NCI-H2081 (cell line): ENCODE results near the gene TTC14.
"Not testable (repeated sequence)": the region's sequence is repeated elsewhere in the genome, so short reads cannot be mapped to it uniquely, and the experiment has no call there.

Source experiments
- DNase-seq, 2 experiments: peaks; one replicate each; lab custom pipeline; 2025; lab: John Stamatoyannopoulos, UW

TTC14 gene

DNA sequence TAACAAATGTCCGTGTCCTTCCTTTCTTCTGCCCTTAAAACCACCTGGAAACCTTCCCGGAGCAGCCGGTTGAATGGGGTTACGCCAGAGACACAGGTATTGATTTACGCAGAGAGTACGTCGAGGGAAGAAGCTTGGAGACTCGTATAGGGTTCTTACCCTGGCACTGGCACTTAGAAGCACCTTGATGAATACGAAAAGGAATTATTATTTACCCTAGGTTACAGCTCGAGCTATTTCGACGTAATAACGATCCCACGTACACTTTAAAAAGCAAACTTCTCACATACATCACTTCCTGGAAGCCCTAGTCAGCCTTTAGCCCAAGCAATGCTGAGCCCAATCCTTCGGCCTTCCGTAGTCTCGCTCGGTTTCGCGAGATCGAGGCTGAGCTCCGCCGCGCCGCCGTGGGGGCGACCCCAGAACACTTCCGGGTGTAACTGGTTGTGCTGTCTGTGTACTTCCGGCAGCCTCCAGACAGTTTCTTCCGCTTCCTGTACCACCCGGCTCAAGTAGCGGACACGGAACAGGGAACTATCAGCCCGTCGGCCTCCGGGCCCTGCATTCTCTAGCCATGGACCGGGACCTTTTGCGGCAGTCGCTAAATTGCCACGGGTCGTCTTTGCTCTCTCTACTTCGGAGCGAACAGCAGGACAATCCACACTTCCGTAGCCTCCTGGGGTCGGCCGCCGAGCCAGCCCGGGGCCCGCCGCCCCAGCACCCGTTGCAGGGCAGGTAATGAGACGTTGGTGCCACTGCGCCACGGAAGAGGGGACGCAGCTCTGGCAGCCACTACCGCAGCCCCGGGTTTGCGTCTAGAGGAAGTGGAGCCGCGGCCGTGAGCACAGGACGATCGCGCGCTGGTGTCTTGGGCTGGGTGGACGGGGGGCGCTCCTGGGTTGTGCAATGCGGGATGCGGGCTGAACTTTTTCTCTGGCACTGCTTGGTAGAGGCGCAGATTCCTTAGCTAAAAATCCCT, at the start of gene TTC14:
Gene TTC14, plus strand, starts transcription at position 476 of the 979 bp plus-strand sequence. Its CDS starts 99 bp downstream, at position 575.
- peak; percentile 100 for DNase-seq

DNA sequence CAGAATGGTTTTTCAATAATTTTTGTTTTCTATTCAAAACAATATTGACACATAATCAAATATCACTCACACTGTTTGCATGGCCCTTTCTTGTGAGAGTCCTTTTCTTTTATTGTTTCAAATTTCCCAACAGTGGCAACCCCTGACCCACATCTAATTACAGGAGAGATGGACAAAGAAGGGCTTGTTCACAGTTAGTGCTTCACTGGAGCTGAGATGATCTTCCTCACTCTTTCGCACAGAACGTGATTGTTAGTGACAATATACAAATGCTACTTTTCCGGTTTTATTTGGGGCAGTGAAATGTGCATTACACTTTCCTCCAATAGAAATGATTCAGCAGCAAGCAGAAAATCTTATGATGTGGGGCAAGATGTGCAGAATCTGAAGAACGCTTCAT, 38.6 kb upstream of the TTC14 start:
- DNase-seq: peak; percentile 39 to 47

- DNase-seq: no peak
Observed at GRCh38 chr3:180564676-180565075, 37.3 kb upstream of the TTC14 start.

DNA sequence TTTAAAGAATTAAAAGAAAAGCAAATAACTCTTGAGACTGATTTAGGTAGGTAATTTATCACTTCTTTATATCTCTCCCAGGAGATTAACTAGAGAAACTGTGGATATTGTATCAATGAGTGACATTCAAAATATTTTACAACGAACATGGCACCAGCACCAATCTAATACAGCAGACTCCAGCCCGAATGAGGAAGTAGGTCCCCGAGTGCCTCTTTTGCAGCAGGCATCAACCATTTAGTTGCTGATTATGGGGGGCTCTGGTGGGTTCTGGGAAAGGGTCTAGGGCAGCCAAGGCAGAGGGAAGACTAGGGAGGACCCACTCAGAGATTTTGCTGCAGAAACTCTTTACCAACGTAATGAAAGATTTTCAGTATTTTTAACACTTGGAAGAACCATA, 31.7 kb upstream of the TTC14 start:
- DNase-seq: no peak

DNA sequence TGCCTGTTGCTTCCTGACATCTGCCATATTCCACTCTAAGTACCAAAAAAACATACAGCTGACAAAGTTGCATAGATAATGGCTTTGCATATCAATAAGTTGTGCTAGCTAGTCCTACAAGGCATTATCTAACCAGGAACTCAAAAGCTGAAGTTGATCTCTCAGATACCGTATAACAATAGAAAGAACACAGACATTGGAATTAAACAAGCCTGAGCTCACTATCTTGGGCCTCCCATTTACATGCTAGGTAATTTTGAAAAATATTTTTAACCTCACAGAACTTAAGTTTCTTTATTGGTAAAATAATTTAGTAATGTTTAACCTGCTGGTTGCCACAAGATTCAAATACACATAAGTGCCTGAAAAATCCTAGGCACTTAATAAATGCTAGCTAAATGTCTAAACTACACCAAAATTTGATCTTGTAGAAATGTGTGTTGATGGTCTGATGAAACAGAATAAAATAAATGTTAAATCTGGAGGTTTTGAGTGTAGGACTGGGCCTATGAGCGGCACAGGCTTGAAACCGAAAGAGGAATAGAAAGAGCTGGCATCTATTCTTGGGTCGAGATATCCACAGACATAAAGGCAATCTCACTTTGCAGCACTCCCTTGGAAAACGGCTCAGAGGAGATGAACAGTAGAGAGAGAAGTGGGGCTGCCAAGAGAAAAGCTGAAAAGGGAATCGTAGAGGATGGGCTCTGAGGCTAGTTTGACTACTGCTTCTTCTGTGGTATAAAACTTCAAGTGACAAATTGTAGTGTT, 29.9 kb upstream of the TTC14 start:
- no peak for DNase-seq

DNA sequence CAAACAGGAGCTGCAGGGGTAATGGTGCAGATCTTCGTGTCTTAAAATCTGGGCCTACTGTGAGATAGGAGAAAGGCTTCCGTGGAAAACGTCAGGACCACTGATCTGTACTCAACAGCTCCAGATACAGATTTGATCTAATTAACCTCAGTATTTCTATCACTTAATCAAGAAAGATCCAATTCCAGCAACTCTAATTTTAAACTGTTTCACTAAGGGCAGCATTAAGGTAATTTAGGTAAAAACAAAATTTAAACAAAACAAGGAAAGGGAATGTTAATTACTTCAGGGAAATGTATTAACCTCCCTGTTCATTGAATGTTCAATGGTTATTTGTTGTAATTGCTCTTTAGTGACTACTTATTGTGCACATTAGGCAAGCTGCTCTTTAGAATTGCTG, 26.4 kb upstream of the TTC14 start:
- DNase-seq: no peak

DNA sequence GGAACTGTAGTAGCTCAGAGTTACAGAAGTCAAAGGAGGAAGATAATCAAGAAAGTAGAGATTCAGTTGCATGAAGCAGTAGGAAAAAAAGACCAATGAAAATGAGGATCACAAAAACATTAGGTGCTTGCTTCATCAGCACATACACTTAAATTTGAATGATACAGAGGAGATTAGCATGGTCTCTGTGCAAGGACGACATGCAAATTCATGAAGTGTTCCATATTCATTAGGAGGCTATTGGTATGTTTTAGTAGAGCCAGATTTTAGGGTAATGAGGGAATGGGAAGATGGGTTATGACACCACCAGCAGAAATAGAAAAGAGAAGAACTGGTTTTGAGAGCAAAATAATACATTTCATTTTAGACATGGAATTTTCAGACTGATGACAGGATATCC, 21.0 kb upstream of the TTC14 start:
- no peak for DNase-seq

GRCh38 chr3:180590396-180590795, 11.6 kb upstream of the TTC14 start:
- DNase-seq: no peak

- DNase-seq: not testable (repeated sequence)
Observed at GRCh38 chr3:180593631-180594030, 8.3 kb upstream of the TTC14 start.

DNA sequence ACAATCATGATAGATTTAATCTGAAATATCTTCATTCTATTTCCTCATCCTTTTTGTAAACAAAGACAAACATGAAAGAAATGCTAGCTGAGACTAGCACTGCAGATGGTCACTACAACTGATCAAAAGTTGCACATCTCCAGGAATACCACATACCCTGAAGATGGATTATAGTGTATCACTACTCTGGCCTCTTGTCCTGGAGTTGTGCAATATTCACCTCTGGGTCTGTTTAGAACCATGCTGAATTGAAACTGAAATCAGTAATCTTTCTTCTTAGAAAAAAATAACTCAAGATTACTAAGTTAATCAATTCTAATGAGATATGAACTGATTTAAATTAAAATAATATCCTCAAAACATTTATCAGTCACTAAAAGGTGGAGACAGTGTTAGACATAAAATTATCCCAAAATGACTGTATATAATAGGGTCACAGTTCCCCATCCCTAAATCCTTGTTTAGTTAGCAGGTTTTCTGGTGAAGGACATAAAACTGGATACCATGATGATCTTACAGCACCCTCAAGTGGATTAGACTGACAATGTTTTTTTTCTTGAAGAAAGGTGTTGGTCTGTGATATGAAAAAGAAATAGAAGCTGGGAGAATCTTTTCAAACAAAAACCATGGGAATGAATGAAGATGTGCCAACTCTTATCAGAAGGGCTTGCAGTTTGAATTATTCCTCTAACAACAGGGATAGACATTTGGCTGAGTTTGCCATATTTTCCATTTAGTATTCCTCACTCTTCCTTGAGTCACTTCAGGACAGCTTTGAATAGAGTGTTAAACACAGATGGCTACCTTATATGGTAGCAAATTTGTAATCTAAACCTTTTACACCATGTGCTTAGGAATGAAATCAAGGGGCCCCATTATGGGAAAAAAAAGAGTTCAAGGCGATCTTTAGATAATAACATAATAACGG, 7.1 kb upstream of the TTC14 start:
- peak; percentile 78 to 82 for DNase-seq

DNA sequence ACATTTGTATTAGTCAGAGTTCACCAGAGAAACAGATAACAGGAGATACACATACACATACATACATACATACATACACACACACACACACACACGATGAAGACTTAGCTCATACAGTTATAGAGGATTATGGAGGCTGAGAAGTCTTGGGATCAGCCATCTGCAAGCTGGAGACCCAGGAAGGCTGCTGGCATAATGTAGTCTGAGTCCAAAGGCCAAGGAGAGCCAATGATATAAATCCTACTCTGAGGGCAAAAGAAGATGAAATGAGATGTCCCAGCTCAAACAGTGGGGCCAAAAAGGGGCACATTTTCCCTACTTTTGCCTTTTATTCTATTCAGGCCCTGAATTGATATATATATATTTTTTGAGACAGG, 6.4 kb upstream of the TTC14 start:
- DNase-seq: no peak

GRCh38 chr3:180600473-180600872, 1.5 kb upstream of the TTC14 start:
- no peak for DNase-seq

GRCh38 chr3:180611006-180611405, 9.0 kb downstream of the TTC14 start:
- no peak for DNase-seq

- DNase-seq: no peak
Observed at GRCh38 chr3:180612364-180612763, 10.4 kb downstream of the TTC14 start.

- DNase-seq: no peak
Observed at GRCh38 chr3:180615954-180616353, 14.0 kb downstream of the TTC14 start.

DNA sequence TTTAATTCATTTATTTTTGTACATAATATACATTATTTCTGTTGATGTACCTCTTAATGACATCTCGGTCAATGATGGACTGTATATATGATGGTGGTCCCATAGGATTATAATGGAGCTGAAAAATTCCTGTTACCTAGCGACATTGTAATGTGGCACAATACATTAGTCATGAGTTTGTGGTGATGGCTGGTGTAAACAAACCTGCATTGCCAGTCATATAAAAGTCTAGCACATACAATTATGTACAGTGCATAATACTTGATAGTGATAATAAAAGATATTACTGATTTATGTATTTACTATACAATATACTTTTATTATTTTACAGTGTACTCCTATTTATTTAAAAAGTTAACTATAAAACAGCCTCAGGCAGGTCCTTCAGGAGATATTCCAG, 15.1 kb downstream of the TTC14 start:
- no peak for DNase-seq

DNA sequence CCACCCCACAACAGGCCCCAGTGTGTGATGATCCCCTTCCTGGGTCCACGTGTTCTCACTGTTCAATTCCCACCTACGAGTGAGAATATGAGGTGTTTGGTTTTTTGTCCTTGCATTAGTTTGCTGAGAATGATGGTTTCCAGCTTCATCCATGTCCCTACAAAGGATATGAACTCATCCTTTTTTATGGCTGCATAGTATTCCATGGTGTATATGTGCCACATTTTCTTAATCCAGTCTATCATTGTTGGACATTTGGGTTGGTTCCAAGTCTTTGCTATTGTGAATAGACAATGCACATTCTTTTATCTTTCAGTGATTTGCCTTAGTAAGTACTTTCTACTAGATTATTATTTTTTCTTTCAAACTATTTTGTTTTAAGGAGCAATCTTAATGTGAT, 16.6 kb downstream of the TTC14 start:
- DNase-seq: not testable (repeated sequence)

DNA sequence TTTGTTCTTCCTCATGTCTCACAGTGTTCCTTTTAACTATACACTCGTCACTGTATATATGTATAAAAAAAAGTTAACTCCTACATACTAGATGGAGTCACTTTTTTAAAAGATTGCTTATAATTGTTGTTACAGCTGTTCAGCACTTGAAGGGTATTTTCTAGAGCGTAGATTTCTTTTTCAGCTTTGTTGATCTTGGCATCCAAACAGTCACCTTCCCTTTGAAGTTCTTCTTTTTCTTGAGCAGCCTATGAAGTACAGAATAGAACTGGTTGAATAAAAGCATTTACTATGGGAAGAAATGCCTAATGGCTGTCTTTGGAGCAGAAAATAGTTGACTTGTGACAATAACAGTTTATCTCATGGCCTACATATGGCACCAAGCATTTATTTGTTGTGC, 17.8 kb downstream of the TTC14 start:
- no peak for DNase-seq

- DNase-seq: no peak
Observed at GRCh38 chr3:180624714-180625113, 22.8 kb downstream of the TTC14 start.

DNA sequence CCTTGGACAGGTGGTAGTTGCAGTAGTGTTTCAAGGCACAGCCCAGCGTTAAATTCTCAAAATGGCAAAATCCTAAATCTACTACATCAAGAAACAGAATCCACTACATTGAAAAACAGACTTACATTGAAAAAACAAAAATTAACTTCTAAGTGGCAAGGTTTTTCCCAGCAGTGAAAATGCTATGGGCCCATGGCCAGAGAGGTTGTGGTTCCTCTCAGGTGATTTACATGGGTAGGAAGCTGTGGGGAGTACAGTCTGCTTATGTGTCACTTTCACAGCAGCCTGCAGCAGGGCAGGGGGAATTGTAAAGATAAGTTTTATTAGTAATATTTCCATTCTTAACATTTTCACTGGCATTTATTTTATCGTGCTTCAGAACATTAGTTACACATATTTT, 24.9 kb downstream of the TTC14 start:
- DNase-seq: no peak

DNA sequence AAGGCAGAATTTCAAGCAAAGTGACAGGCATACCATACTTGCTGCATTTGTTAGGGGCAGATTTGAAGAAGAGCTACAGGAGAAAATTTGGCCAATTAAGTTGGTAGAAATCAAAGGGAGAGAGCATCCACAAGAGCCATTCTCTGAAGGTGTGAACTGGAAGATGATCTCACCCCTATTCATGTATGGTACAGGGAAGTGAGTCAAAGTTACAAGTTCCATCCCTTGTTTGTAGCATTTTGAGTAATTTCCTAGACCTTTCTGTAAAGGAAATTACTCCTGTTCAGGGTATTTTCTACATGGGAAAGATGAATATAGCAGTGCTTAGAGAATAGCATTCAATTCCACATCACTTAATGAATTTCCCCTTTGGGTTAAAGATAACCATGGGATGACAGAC, 28.4 kb downstream of the TTC14 start:
- no peak for DNase-seq

- peak in 1 of 2 experiments; percentile 44 for DNase-seq
Observed at GRCh38 chr3:180631317-180631716, 29.4 kb downstream of the TTC14 start.
